Activated CD4-positive, alpha-beta T cell treated with anti-CD3 and anti-CD28 coated beads for 4 hours (primary cell): Measurements from ENCODE around the gene CHDH.

Experiments
- DNase-seq, 2 donors: peaks; one replicate each; pipeline ENCODE4 v3.0.0-alpha.2; 2020

Gene CHDH

DNA sequence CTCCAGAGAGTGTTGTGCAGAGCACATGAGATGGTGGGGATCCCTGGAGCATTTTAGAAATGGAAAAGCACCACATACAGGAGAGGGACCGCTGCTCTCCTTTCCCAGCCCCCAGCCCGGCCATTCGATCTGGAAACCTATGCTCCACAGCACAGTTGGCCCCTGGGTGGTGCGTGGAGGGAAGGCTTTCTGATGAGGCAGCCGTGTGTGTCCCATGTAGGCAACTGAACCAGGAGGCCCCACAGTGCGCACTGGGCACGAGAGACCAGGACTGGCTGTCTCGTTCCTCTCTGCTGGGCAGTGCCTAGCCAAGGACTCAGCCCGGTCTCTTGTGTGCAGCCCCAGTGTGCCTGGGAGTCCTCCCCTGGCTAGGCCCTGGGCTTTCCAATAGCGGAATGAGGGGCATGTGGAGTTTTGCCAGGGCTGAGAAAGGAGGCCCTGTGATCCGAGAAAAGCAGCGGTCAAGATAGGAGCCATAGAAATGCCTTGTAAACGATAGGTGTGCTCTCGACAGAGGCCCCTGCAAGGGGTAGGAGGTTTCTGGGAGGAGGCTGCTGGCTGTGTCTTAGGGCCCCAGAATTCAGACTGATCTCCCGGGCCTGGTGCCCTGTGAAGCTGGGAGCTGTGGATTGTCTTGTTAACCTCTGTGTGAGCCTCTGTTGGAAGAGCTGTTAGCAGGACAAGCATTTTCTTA lies 39.0 kb downstream of the CHDH start:
- DNase-seq, result no peak

DNA sequence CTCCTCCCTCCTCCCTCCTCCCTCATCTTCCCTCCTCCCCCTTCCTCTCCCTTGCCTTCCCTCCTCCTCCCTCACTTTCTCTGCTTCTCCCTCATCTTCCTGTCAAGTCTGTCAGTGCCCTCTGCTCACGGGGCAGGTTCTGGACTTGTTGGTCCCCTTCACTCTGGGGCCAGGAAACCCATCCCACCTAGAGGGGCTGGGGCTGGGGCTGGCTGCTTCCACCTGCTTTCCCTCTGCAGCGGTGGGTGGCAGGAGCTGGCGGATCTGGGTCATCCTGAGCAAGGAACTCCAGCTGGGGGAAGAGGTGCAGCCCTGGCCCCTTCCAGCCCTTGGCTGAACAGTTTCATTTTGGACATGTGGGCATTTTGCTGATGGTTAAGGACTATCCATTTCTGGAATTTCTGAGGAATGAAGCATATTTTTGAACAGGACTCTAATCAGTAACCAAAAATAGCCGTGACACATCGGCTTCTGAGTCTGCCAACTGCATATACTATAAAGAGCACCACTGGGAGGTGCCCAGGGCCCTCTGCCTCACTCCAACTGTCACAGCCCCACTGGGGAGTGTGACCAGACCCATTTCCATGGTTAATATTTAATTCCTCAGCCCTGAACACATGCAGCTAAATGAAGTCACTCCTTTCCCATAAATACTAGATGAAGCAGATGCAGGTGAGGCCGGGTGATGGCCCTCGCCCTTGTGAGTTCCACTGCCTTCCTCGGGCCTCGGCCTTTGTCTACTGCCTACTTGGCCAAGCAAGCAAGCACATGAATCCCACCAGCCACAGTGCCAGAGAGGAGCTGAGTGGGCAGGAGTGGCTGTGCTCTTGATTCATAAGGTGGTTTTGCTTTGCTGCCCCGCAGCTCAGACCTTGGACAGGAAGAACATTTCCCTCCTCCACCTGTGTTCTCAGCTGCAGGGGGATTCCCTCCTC lies 39.8 kb downstream of the CHDH start:
- no peak for DNase-seq

- no peak for DNase-seq
Measured at GRCh38 chr3:53805463-53806159, 40.6 kb downstream of the CHDH start.

DNA sequence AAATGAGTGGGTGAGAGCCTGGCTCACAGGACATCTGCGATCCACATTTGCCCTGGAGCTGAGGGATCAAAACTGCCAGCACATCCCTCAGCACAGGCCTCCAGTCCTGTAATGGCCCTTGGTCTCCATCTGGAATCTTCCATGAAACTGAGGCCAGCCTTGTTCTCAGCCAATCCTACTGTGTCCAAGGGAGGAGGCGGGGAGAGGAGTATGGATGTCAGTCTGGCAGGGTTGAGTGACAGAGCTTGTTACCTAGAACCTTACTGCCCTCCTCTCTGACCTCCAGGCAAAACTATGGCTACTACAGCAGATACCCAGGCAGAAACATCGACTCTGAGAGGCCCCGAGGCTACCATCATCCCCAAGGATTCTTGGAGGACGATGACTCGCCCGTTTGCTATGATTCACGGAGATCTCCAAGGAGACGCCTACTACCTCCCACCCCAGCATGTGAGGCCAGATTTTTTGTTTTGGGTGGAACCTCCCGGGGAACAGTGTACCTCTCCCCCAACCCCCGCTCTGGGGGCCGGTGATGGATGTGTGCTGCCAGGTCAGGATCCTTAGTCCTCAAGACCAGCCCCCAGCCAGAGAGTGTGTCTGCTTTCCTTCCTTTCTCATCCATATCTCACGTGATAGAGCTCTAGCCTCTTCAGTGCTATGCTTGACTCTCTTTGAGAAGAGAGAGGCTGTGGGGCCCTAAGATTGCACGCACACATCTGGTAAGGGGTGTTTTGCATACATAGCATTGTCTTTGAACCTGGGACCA lies 41.3 kb downstream of the CHDH start:
- DNase-seq, result no peak

GRCh38 chr3:53803816-53804695 lies 42.2 kb downstream of the CHDH start:
- no peak for DNase-seq

GRCh38 chr3:53803124-53803815 lies 42.9 kb downstream of the CHDH start:
- DNase-seq, result no peak

- no peak for DNase-seq
Measured at GRCh38 chr3:53802256-53802880, 43.9 kb downstream of the CHDH start.

DNA sequence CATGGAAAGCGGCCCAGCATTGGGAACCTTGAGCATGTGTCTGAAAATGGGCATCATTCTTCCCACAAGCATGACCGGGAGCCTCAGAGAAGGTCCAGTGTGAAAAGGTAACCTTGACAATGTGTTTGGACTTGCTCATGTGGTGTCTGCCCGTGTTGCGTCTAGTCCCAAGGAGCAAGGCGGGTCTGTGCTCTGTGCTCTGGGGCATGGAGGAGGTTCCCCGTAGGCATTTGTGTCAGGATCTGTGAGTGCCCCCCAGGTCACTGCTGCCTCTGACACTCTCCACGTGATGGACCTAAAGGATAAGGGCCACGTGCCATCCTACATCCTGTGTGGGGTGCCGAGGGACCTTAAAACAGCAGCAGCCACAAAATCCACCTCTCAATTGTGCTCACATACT lies 44.9 kb downstream of the CHDH start:
- no peak for DNase-seq

GRCh38 chr3:53800041-53800906 lies 45.9 kb downstream of the CHDH start:
- no peak for DNase-seq

GRCh38 chr3:53799338-53799865 lies 46.8 kb downstream of the CHDH start:
- no peak for DNase-seq

DNA sequence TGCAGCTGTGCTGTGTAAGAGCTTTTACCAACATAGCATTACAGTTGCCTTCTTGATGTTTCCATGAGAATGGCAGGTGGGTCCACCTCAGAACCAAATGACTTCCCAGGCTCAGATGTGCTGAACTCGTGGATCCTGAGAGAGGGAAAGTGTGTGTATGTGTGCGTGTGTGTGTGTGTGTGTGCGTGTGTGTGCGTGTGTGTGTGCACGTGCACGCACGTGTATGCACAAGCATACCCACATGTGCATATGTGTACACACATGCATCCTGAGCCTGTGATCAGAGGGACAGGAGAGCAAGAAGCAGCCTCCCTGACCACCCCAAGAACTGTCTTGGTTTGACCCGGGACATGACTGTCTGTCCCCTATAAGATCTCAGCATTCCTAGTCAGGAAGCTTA lies 48.1 kb downstream of the CHDH start:
- DNase-seq, result no peak

DNA sequence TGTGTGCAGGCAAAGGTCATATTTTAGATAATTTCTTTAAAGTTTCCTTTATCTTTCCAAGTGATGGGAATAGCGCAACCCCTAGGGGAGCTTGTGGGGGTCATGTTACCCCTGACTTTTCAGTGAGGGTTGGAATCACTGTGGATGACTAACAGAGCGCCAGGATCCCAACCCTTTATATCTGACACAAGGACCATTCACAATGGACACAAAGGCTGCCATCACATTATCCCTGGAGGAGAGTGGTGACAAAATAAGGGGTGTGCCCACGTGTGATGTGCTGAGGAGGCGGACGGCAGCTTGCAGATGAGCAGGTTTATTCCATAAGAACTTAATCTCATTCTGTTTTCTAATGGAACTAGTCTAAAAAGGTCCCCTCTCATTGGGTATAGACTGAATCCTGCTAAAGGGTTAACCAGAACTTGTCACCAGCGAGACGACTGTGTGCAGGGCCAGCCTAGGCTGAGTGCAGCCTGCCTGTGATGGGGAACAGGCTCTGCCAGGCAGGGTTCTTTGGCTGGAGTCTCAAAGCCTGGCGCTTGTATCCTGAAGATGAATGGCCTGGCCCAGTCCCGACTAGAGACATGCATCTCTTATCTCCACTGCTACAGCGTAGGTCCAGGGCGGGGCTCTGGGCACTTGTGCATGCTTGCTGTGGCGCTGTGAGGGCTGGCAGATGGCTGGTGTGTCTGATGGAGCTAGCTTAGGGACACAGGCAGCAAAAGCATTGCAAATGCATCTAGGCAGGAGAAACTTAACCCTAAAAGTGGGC lies 50.2 kb downstream of the CHDH start:
- no peak for DNase-seq

GRCh38 chr3:53795176-53795575 lies 51.0 kb downstream of the CHDH start:
- DNase-seq, result no peak

DNA sequence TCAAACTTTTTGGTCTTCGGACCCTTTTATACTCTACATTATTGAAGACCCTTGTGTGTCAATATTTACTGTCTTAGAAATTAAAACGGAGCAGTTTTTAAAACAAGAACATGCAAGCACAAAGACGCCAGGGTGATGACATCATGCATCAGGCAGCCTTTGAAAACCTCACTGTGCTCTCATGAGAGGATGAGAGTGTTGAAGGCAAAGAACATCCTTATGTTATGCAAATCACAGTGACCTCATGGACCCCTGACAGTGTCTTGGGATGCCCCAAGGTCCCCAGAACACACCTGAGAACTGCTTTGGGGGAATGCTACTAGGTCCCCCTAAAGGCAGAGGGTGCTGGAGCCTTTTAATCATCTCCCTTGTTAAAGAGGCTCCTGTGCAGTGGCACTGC lies 51.6 kb downstream of the CHDH start:
- DNase-seq, result no peak

DNA sequence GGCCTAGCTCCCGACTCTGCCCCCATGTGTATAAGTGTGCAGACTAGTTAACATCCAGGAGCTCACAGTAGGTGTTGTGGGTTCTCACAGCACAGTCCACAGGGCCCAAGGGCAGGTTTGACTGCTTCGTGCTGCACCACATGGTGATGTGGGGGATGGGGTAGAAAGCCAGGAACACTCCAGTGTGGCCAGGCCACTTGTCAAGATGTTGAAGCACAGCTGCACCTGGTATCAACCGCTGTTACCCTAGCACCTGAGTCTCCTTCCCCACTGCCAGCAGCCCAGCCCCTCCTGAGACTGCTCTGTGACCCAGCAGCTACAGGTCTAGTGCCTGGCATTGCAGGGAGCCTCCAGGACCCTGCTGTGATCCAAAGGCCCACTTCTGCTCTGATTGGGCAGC lies 53.4 kb downstream of the CHDH start:
- DNase-seq, result no peak

GRCh38 chr3:53791317-53791716 lies 54.9 kb downstream of the CHDH start:
- DNase-seq, result no peak

DNA sequence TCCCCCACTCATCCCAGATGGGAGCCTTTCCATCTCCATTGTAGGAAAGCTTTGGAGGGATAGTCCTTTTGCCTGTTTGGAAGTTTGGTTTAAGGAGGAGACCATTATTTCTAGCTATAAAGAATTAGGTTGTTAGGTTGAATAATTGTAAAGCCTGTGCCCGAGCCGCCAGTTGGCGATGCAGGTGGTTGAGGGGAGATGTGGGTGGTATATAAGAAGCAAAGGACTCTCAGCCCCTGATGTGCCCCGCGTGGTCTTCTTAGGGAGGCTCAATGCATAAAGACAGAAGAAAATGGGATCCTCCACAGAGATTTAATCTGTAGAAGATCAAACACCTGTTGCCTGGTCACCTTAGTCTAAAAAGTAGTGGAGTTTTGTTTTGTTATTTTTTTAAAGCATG lies 55.7 kb downstream of the CHDH start:
- DNase-seq, result no peak

DNA sequence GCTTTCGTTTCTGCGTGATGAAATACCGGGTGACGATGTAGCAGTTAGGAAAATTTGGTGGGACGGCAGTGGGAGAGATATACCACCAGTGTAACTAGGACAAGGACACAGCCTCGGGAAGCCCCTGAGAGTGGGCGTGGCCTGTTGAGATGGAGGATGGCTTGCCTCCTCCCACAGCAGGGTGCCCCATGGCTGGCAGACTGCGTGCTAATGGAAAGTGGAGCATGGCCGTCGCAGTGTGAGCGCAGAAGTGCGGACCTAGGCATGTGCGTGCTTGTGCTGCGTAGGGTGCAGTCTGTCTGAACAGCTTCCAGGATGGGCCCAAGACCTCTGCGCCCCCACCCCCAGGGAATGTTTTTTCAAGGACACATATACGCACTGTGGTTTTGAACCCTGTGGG lies 56.8 kb downstream of the CHDH start:
- no peak for DNase-seq

DNA sequence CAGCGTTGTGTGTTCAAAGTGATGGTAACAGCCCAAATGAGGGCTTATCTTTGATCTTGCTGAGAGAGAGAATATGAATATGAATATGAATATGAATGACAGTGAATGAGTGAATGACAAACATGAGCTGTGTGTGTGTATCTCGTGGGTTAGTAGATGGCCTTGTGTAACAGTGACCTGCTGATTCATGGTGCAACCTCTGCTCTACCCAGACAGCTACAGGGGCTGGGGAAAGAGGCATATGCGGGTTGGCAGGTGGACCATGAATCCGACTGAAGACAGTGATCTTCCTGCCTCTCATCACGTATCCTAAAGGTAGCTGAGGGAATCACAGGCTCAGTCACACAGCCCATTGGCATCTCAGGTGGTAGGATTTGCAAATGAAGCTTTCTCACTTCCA lies 58.2 kb downstream of the CHDH start:
- no peak for DNase-seq
